GM23248 (cell line): Measurements from ENCODE around the gene TNKS2.
"Not testable (repeated sequence)": the region's sequence is repeated elsewhere in the genome, so short reads cannot be mapped to it uniquely, and the experiment has no call there.

ENCODE experiments used
- EZH2 ChIP-seq: fragments of 200-600 bp; sonication (generic); IDR thresholded peaks from 2 replicates; pipeline ENCODE4 v1.6.1; 2018; ENCODE audit warnings: antibody characterized with exemption, mild to moderate bottlenecking; ENCODE audit not compliant: insufficient read depth, poor library complexity, severe bottlenecking
- EZH2phosphoT487 ChIP-seq: fragments of 200-600 bp; sonication (generic); IDR thresholded peaks from 2 replicates; pipeline ENCODE4 v1.6.1; 2018; ENCODE audit warnings: antibody characterized with exemption, moderate library complexity, mild to moderate bottlenecking, low read depth; ENCODE audit not compliant: insufficient read depth

DNA sequence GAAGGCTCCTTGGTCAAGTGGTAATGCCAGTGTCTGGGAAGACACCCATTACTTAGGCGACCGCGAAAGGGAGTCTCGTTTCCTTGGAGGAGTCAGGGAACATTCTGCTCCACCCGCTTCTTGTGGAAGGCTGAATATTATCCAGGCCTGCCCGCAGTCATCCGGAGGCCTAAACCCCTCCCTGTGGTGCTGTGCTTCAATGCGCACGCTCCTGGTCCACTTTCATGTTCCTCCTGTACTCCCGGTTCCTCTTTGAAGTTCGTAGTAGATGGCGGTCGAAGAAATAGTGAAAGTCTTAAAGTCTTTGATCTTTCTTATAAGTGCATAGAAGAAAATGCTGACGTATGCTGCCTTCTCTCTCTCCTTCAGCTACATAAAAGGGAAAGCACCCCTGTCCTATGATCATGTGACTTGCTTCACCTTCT is 96.0 kb downstream of the TNKS2 start:
- not testable (repeated sequence) for TF ChIP-seq EZH2, EZH2phosphoT487
